Small intestine (tissue), 7 donors: ENCODE data around the gene CNBD2. TPM values are rescaled to one million over a fixed set of nuclear protein-coding genes. Genes with fewer than 3 reads are reported as not detected.
"Not testable (repeated sequence)": the region's sequence is repeated elsewhere in the genome, so short reads cannot be mapped to it uniquely, and the experiment has no call there.

ENCODE experiments used
- DNase-seq, 2 donors: peaks; one replicate each; pipeline versions ENCODE4 v3.0.0 to v3.0.0-alpha.2; 2013
- FAIRE-seq: peaks from 2 replicates; lab custom pipeline; 2012; peaks lifted over from hg19 to GRCh38; lab: Jason Lieb, UNC
- H3K27ac ChIP-seq, 3 donors: one replicate each; pipeline ENCODE4 v1.5.1; 2013; ENCODE audit warnings: low read length in 2 of 3, mild to moderate bottlenecking in 2 of 3, control low read depth in 1 of 3, inconsistent platforms in 1 of 3, low read depth in 1 of 3, moderate library complexity in 1 of 3
- H3K27me3 ChIP-seq, 3 donors: one replicate each; pipeline ENCODE4 v1.6.1; 2013; ENCODE audit warnings: low read length in 3 of 3, inconsistent platforms in 1 of 3; ENCODE audit not compliant: control insufficient read depth in 3 of 3, insufficient read depth in 3 of 3
- H3K36me3 ChIP-seq, 3 donors: one replicate each; pipeline ENCODE4 v1.6.1; 2013; ENCODE audit warnings: low read length in 3 of 3, inconsistent platforms in 1 of 3, low read depth in 1 of 3, mild to moderate bottlenecking in 1 of 3, moderate library complexity in 1 of 3; ENCODE audit not compliant: control insufficient read depth in 3 of 3, insufficient read depth in 2 of 3
- H3K4me1 ChIP-seq, 3 donors: one replicate each; pipeline ENCODE4 v1.6.1; 2013; ENCODE audit warnings: low read length in 2 of 3, inconsistent platforms in 1 of 3, low read depth in 1 of 3, mild to moderate bottlenecking in 1 of 3, moderate library complexity in 1 of 3; ENCODE audit not compliant: control insufficient read depth in 3 of 3, insufficient read depth in 2 of 3
- H3K4me3 ChIP-seq, 3 donors: one replicate each; pipeline ENCODE4 v1.5.1; 2013; ENCODE audit warnings: low read length in 3 of 3, control low read depth in 1 of 3, inconsistent platforms in 1 of 3, low read depth in 1 of 3, mild to moderate bottlenecking in 1 of 3, moderate library complexity in 1 of 3
- H3K9me3 ChIP-seq, 2 donors: one replicate each; pipeline ENCODE4 v1.6.1; 2013; ENCODE audit warnings: low read depth in 1 of 2, low read length in 1 of 2; ENCODE audit not compliant: control insufficient read depth in 2 of 2, insufficient read depth in 1 of 2
- WGBS, 3 donors: extraction: QIAGEN DNeasy Blood & Tissue Kit; methylation state at CpG; one replicate each; pipeline ENCODE4 v1.1.7; 2013; 5-methylcytosine and 5-hydroxymethylcytosine counted together
- polyA plus RNA-seq, 4 donors: library from polyadenylated mRNA; stranded (reverse) in 3 of 4; unstranded in 1 of 4; fragments of 200-250 nt in 3 of 4; fragments of 120-200 nt in 1 of 4; gene quantifications; one replicate each; pipeline versions ENCODE4 v1.2.1 to v1.2.3, GENCODE V29; 2013
- donor health status: healthy with polysubstance abuse.
- donor health status: control.
- donor health status: control.
- donor health status: Bipolar disorder and iron deficiency.
- donor health status: healthy.

Gene CNBD2
- polyA plus RNA-seq, 4 donors, result 4.3 to 17.7 (median 13.5) TPM

GRCh38 chr20:36063916-36064657 is 95.7 kb downstream of the CNBD2 start:
- no peaks in the 10 kb centered on the region for H3K9me3 ChIP-seq
- peaks cover 0 to 12% (median 0%) of the 10 kb centered on the region in 3 donors for H3K4me1 ChIP-seq
- FAIRE-seq (no peak), DNase-seq (no peak)
- 17 to 20% (median 18%) methylated on average over 24 to 26 of the region's 26 CpGs for WGBS, 3 donors
- H3K4me3 ChIP-seq, result peak overlapping the region; percentile 55 to 62 (median 58)
- no peaks in the 10 kb centered on the region for H3K27me3 ChIP-seq
- peak overlapping the region in 2 of 3 donors; percentile 84 to 97 for H3K27ac ChIP-seq
- no peaks in the 10 kb centered on the region for H3K36me3 ChIP-seq

- DNase-seq (peak; percentile 91 to 96), FAIRE-seq (no peak)
- H3K27ac ChIP-seq, result peak overlapping the region; percentile 84 to 97 (median 92)
- WGBS, 3 donors, result 1 to 2% (median 1%) methylated on average over 54 to 61 of the region's 61 CpGs
- no peaks in the 10 kb centered on the region for H3K9me3 ChIP-seq
- H3K36me3 ChIP-seq, result no peaks in the 10 kb centered on the region
- H3K27me3 ChIP-seq, result no peaks in the 10 kb centered on the region
- peak overlapping the region; percentile 55 to 62 (median 58) for H3K4me3 ChIP-seq
- H3K4me1 ChIP-seq, result peaks cover 0 to 12% (median 0%) of the 10 kb centered on the region in 3 donors
Observed at GRCh38 chr20:36064658-36065426, 96.5 kb downstream of the CNBD2 start.

- Histone ChIP-seq H3K9me3 (no peaks in the 10 kb centered on the region), H3K36me3 (no peaks in the 10 kb centered on the region), H3K4me3 (peak overlapping the region; percentile 55 to 62 (median 58)), H3K4me1 (peaks cover 0 to 15% (median 0%) of the 10 kb centered on the region in 3 donors), H3K27ac (peak overlapping the region; percentile 84 to 97 (median 92)), H3K27me3 (no peaks in the 10 kb centered on the region)
- WGBS, 3 donors, result 59 to 68% (median 63%) methylated on average over 23 to 24 of the region's 24 CpGs
- FAIRE-seq, result no peak
- DNase-seq, result no peak
Observed at GRCh38 chr20:36065427-36065998, 97.1 kb downstream of the CNBD2 start.

- H3K27ac ChIP-seq, result no peak overlapping the region
- DNase-seq, result no peak
- H3K4me1 ChIP-seq, result peaks cover 0 to 18% (median 0%) of the 10 kb centered on the region in 3 donors
- no peaks in the 10 kb centered on the region for H3K36me3 ChIP-seq
- FAIRE-seq, result no peak
- H3K4me3 ChIP-seq, result no peak overlapping the region
- WGBS, 3 donors, result 67 to 72% (median 69%) methylated on average over 2 of the region's 2 CpGs
- no peaks in the 10 kb centered on the region for H3K9me3 ChIP-seq
- no peaks in the 10 kb centered on the region for H3K27me3 ChIP-seq
Observed at GRCh38 chr20:36066777-36067176, 98.4 kb downstream of the CNBD2 start.

GRCh38 chr20:36068526-36068925 is 100.1 kb downstream of the CNBD2 start:
- FAIRE-seq, DNase-seq, H3K4me3 ChIP-seq, H3K9me3 ChIP-seq, H3K27me3 ChIP-seq, H3K36me3 ChIP-seq, H3K27ac ChIP-seq: not testable (repeated sequence)
- 93 to 97% (median 93%) methylated on average over 11 of the region's 11 CpGs for WGBS, 3 donors
- peaks cover 0 to 18% (median 0%) of the 10 kb centered on the region in 3 donors for H3K4me1 ChIP-seq

GRCh38 chr20:36070451-36070850 is 102.1 kb downstream of the CNBD2 start:
- WGBS, 3 donors, result 58 to 84% (median 71%) methylated on average over 8 of the region's 8 CpGs
- H3K4me1 ChIP-seq, result peaks cover 0 to 8% (median 0%) of the 10 kb centered on the region in 3 donors
- FAIRE-seq (no peak), DNase-seq (peak in 1 of 2 donors; percentile 43)
- peaks cover 0 to 3% of the 10 kb centered on the region in 2 donors for H3K9me3 ChIP-seq
- no peaks in the 10 kb centered on the region for H3K27me3 ChIP-seq
- no peaks in the 10 kb centered on the region for H3K36me3 ChIP-seq
- no peak overlapping the region for H3K27ac ChIP-seq
- no peak overlapping the region for H3K4me3 ChIP-seq

GRCh38 chr20:36071848-36072247 is 103.5 kb downstream of the CNBD2 start:
- H3K36me3 ChIP-seq, result no peaks in the 10 kb centered on the region
- no peak overlapping the region for H3K4me3 ChIP-seq
- H3K27ac ChIP-seq, result no peak overlapping the region
- peaks cover 0 to 6% (median 0%) of the 10 kb centered on the region in 3 donors for H3K4me1 ChIP-seq
- 75 to 84% (median 81%) methylated on average over 2 of the region's 2 CpGs for WGBS, 3 donors
- H3K27me3 ChIP-seq, result no peaks in the 10 kb centered on the region
- FAIRE-seq (no peak), DNase-seq (no peak)
- H3K9me3 ChIP-seq, result peaks cover 0 to 3% of the 10 kb centered on the region in 2 donors

- H3K27me3 ChIP-seq, result no peaks in the 10 kb centered on the region
- FAIRE-seq (no peak), DNase-seq (no peak)
- H3K27ac ChIP-seq, result no peak overlapping the region
- 19 to 30% (median 22%) methylated on average over 2 of the region's 2 CpGs for WGBS, 3 donors
- peaks cover 0 to 6% (median 0%) of the 10 kb centered on the region in 3 donors for H3K4me1 ChIP-seq
- no peaks in the 10 kb centered on the region for H3K36me3 ChIP-seq
- H3K9me3 ChIP-seq, result peaks cover 0 to 6% of the 10 kb centered on the region in 2 donors
- no peak overlapping the region for H3K4me3 ChIP-seq
Observed at GRCh38 chr20:36074983-36075382, 106.6 kb downstream of the CNBD2 start.
